ENCODE measurements around the gene OTUD5. TPM values are rescaled to one million over a fixed set of nuclear protein-coding genes. Genes with fewer than 3 reads are reported as not detected.

Gene OTUD5
- total and polyA plus RNA-seq, 2 donors (not counting 1 experiment from before 2014, with no cell fraction given) = 33.0 to 46.6 TPM

DNA sequence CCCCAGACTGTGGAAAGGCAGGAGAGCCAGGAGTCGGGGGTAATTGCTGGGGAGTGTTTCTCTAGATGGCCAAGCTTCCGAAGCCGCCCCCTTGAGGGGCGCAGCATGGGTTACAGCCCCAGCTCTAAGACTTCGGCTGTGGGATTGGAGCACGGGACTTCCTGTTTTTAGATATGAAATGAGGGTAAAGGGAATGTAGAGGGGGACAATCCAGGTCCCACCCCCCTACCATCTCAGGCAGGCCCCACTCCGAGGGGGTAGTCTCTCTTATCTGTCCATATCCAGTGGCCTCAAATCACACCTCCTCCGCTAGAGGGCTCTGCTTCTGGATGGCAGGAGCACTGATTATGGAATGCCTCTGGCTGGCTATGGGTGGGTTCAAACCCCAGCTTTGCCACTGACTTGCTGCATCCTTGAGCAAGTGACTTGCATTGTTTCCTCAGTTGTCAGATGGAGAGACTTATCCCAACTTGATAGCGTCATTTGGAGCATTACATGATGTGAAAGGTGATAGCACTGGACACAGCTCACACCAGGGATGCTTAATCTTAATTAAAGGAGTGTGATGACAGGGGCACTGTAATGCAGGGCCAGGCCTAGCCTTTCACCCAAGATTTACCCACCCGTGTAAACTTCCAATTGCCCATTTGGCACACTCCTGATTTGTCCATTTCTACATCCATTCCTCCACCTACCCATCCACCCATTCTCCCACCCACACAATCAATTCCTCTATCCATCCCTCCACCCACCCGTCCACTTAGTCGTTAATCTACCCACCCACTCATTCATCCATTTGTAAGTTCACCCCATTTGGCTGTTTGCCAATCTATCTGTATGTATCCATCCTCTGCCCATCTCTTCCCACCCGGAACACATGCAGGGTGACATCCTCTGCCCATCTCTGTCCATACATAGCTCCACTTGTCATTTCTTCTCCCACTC lies 15.1 kb upstream of the OTUD5 start:
- Histone ChIP-seq H3K4me2 (ENCODE audit: extremely low read depth, insufficient read depth, low read length) (peak overlapping the region; percentile 51), H3K79me2 (ENCODE audit: control insufficient read depth, insufficient read depth, low read length) (no peaks in the 10 kb centered on the region), H3K4me1 (ENCODE audit: control insufficient read depth, extremely low read depth, insufficient read depth, low read length) (peaks cover 2% of the 10 kb centered on the region), H2AFZ (ENCODE audit: low read length) (no peak overlapping the region), H3K4me3 (replicated peaks in 1 of 4; ENCODE audit: control extremely low read depth in 1 of 4, insufficient read depth in 1 of 4, low read depth in 3 of 4, low read length in 4 of 4) (peak overlapping the region in 2 of 4 experiments; percentile 50 to 55), H3K9ac (ENCODE audit: insufficient read depth, low read length) (no peak overlapping the region), H3K9me3 (ENCODE audit: control insufficient read depth, insufficient read depth, low read depth, low read length) (no peaks in the 10 kb centered on the region), H4K20me1 (ENCODE audit: control insufficient read depth, extremely low read depth, insufficient read depth, low read length) (no peaks in the 10 kb centered on the region), H3K27ac (ENCODE audit: insufficient read depth, low read length) (no peak overlapping the region), H3K27me3 (ENCODE audit: control insufficient read depth, insufficient read depth, low read length) (no peaks in the 10 kb centered on the region), H3K36me3 (ENCODE audit: control insufficient read depth, insufficient read depth, low read length) (no peaks in the 10 kb centered on the region)
- peak; percentile 44 to 57 for DNase-seq (ENCODE audit: low read depth in 2 of 2)
- TF ChIP-seq, protein P1, sequence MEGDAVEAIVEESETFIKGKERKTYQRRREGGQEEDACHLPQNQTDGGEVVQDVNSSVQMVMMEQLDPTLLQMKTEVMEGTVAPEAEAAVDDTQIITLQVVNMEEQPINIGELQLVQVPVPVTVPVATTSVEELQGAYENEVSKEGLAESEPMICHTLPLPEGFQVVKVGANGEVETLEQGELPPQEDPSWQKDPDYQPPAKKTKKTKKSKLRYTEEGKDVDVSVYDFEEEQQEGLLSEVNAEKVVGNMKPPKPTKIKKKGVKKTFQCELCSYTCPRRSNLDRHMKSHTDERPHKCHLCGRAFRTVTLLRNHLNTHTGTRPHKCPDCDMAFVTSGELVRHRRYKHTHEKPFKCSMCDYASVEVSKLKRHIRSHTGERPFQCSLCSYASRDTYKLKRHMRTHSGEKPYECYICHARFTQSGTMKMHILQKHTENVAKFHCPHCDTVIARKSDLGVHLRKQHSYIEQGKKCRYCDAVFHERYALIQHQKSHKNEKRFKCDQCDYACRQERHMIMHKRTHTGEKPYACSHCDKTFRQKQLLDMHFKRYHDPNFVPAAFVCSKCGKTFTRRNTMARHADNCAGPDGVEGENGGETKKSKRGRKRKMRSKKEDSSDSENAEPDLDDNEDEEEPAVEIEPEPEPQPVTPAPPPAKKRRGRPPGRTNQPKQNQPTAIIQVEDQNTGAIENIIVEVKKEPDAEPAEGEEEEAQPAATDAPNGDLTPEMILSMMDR (conservative IDR thresholded peaks at IDR 0.05 in 1 of 2, IDR thresholded peaks at IDR 0.05 in 1 of 2; ENCODE audit: low read depth in 1 of 2, low read length in 2 of 2) = peak; percentile 31 to 61
- TF ChIP-seq EZH2 (IDR thresholded peaks at IDR 0.05; ENCODE audit: low read length, missing control alignments) = no peak

DNA sequence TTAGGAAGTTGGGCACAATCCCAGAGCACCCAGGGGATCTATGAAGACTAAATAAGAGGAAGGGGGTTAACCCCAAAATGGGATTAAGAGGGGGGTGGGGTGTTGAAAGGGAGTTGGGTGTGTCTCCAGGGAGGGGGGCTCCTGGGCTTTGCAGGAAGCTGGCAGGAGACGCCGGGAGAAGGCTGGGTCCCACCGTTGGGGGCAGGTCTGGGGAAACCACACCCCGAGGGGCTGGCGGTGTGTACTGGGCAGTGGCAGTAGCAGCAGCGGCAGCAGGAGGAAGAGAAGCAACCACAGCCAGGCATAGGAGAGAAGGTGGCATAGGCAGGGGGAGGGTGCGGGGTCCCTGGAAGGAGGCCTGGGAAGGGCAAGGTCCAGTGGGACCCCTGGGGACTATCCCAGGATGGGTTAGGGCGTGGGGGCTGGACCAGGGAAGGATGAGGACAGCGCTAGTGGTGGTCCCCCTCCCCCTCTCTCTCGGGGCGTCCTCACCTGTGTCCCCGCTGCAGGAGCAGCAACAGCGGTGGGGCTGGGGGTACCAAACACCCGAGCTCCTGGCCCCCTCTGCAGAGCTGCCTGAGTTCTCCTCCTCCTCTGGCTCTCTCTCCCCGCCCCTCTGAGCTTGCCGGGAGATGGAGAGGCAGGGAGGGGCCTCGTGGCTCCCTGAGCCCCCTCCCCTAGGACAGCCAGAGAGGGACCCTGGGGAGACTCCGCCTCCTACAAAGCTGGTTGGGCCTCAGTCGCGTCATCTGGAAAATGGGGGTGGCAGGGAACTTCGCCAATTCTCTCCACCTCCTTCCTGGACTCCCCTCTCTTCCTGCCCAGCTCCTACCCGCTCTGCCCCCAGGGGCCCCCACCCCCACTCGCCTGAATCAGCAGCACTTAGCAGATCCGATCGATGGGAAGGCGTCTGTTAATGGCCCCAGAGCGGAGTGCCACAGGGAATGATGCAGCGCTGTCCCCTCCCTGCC lies 14.1 kb upstream of the OTUD5 start, which contains the start of gene KCND1:
KCND1 (minus strand) TSS at position 596 of the 971 bp plus-strand sequence. CDS start 1,573 bp downstream, outside the sequence.
- Histone ChIP-seq H3K9me3 (ENCODE audit: control insufficient read depth, insufficient read depth, low read depth, low read length) (no peaks in the 10 kb centered on the region), H3K4me2 (ENCODE audit: extremely low read depth, insufficient read depth, low read length) (peak within 1 kb of the TSS; percentile 51), H3K27me3 (ENCODE audit: control insufficient read depth, insufficient read depth, low read length) (no peaks in the 10 kb centered on the region), H2AFZ (ENCODE audit: low read length) (no peak within 1 kb of the TSS), H3K9ac (ENCODE audit: insufficient read depth, low read length) (no peak within 1 kb of the TSS), H3K36me3 (ENCODE audit: control insufficient read depth, insufficient read depth, low read length) (no peaks in the 10 kb centered on the region), H3K4me3 (replicated peaks in 1 of 4; ENCODE audit: control extremely low read depth in 1 of 4, insufficient read depth in 1 of 4, low read depth in 3 of 4, low read length in 4 of 4) (peak within 1 kb of the TSS in 2 of 4 experiments; percentile 50 to 55), H3K27ac (ENCODE audit: insufficient read depth, low read length) (no peak within 1 kb of the TSS), H3K79me2 (ENCODE audit: control insufficient read depth, insufficient read depth, low read length) (no peaks in the 10 kb centered on the region), H4K20me1 (ENCODE audit: control insufficient read depth, extremely low read depth, insufficient read depth, low read length) (no peaks in the 10 kb centered on the region), H3K4me1 (ENCODE audit: control insufficient read depth, extremely low read depth, insufficient read depth, low read length) (peaks cover 2% of the 10 kb centered on the region)
- TF ChIP-seq EZH2 (IDR thresholded peaks at IDR 0.05; ENCODE audit: low read length, missing control alignments) = no peak
- TF ChIP-seq, protein P1 (conservative IDR thresholded peaks at IDR 0.05 in 1 of 2, IDR thresholded peaks at IDR 0.05 in 1 of 2; ENCODE audit: low read depth in 1 of 2, low read length in 2 of 2) = no peak
- peak; percentile 39 to 75 for DNase-seq (ENCODE audit: low read depth in 2 of 2)
